GM10248 (cell line): ENCODE results near the gene PLCG1.

Experiments used
- CTCF ChIA-PET: fragments of 300-600 bp; sonication (Branson Sonifier 250); formaldehyde crosslinking; extraction: SDS; loops from one replicate; lab custom pipeline; 2021; ENCODE audit warnings: antibody characterized with exemption; lab: Yijun Ruan, JAX
- POLR2A ChIA-PET: fragments of 350-650 bp; sonication (Branson Sonifier 250); formaldehyde crosslinking; extraction: SDS; loops from one replicate; lab custom pipeline; 2020; ENCODE audit warnings: antibody characterized with exemption; lab: Yijun Ruan, JAX
- DNase-seq: peaks from one replicate; pipeline ENCODE4 v3.0.0; 2012; ENCODE audit errors: extremely low spot score
- TF ChIP-seq, protein P1 (sequence below): IDR thresholded peaks from 2 replicates; pipeline ENCODE4 v1.5.1; 2012; ENCODE audit warnings: mild to moderate bottlenecking, low read depth; ENCODE audit errors: extremely low read depth, missing control alignments, control extremely low read depth

PLCG1 gene

GRCh38 chr20:41173791-41174341, 36.5 kb downstream of the PLCG1 start:
- ChIA-PET CTCF (interaction anchor here (0.8 to 10.4 kb wide), 20 partner anchors 8 to 194 kb away, joined by 3 to 133 read pairs (median 8); partner anchors contain the start of gene LPIN3), POLR2A (no interaction called here)
- no peak for DNase-seq
- TF ChIP-seq, protein P1, sequence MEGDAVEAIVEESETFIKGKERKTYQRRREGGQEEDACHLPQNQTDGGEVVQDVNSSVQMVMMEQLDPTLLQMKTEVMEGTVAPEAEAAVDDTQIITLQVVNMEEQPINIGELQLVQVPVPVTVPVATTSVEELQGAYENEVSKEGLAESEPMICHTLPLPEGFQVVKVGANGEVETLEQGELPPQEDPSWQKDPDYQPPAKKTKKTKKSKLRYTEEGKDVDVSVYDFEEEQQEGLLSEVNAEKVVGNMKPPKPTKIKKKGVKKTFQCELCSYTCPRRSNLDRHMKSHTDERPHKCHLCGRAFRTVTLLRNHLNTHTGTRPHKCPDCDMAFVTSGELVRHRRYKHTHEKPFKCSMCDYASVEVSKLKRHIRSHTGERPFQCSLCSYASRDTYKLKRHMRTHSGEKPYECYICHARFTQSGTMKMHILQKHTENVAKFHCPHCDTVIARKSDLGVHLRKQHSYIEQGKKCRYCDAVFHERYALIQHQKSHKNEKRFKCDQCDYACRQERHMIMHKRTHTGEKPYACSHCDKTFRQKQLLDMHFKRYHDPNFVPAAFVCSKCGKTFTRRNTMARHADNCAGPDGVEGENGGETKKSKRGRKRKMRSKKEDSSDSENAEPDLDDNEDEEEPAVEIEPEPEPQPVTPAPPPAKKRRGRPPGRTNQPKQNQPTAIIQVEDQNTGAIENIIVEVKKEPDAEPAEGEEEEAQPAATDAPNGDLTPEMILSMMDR: no peak

DNA sequence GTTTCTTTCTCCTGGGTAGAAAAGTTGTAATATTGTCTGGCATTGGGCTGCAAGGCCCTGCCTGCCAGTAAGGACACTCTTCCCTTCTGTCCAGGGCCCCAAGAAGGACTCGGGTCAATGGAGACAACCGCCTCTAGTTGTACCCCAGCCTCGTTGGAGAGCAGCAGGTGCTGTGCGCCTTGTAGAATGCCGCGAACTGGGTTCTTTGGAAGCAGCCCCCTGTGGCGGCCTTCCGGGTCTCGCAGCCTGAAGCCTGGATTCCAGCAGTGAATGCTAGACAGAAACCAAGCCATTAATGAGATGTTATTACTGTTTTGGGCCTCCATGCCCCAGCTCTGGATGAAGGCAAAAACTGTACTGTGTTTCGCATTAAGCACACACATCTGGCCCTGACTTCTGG, 37.0 kb downstream of the PLCG1 start:
- TF ChIP-seq, protein P1: no peak
- no peak for DNase-seq
- ChIA-PET POLR2A (no interaction called here), CTCF (interaction anchor here (10.4 kb wide), 1 partner anchor 165 kb away, joined by 133 read pairs; the partner anchor contains the start of gene LPIN3)

- POLR2A ChIA-PET: no interaction called here
- no peak for DNase-seq
- CTCF ChIA-PET: interaction anchor here (10.4 kb wide), 1 partner anchor 165 kb away, joined by 133 read pairs; the partner anchor contains the start of gene LPIN3
- TF ChIP-seq, protein P1: no peak
Observed at GRCh38 chr20:41174782-41175181, 37.4 kb downstream of the PLCG1 start.

GRCh38 chr20:41175201-41175651, 37.9 kb downstream of the PLCG1 start:
- ChIA-PET POLR2A (no interaction called here), CTCF (interaction anchor here (0.9 to 10.4 kb wide), 2 partner anchors 18 to 165 kb away, joined by 3 to 133 read pairs; partner anchors contain the start of gene LPIN3)
- TF ChIP-seq, protein P1: no peak
- no peak for DNase-seq

- TF ChIP-seq, protein P1: no peak
- POLR2A ChIA-PET: no interaction called here
- CTCF ChIA-PET: interaction anchor here (0.9 to 10.4 kb wide), 4 partner anchors 18 to 434 kb away, joined by 3 to 133 read pairs (median 4); partner anchors contain the start of gene LPIN3
- no peak for DNase-seq
Observed at GRCh38 chr20:41175727-41176330, 38.5 kb downstream of the PLCG1 start.

GRCh38 chr20:41176711-41177552, 39.6 kb downstream of the PLCG1 start:
- ChIA-PET CTCF (interaction anchor here (1.4 to 10.4 kb wide), 3 partner anchors 42 to 435 kb away, joined by 3 to 133 read pairs (median 4); partner anchors contain the start of gene LPIN3), POLR2A (no interaction called here)
- TF ChIP-seq, protein P1: no peak
- no peak for DNase-seq
